Activated B cell treated with CpG ODN at 0.5 μM for 24 hours (primary cell): ENCODE results near the gene CPA4. TPM values are rescaled to one million over a fixed set of nuclear protein-coding genes. Genes with fewer than 3 reads are reported as not detected.

Experiments used
- ATAC-seq: fragments of 200-7000 bp; cut with Tn5 transposase; one replicate; pipeline ENCODE4 v1.10.0; 2021; ENCODE audit warnings: low read depth, mild to moderate bottlenecking, moderate library complexity
- CTCF ChIA-PET: fragments of 350-600 bp; sonication (Branson Sonifier 250); formaldehyde crosslinking; loops from one replicate; lab custom pipeline; 2021; ENCODE audit warnings: antibody characterized with exemption; lab: Charles Lee
- POLR2A ChIA-PET: fragments of 350-600 bp; sonication (Branson Sonifier 250); formaldehyde crosslinking; loops from one replicate; lab custom pipeline; 2021; ENCODE audit warnings: antibody characterized with exemption; lab: Charles Lee
- DNase-seq: peaks from one replicate; pipeline ENCODE4 v3.0.0; 2022
- H3K27ac Mint-ChIP-seq: one replicate; pipeline ENCODE4 v1.8.0; 2020; ENCODE audit warnings: mixed read lengths
- H3K27me3 Mint-ChIP-seq: one replicate; pipeline ENCODE4 v1.8.0; 2021; ENCODE audit warnings: mixed read lengths
- H3K36me3 Mint-ChIP-seq: one replicate; pipeline ENCODE4 v1.8.0; 2021; ENCODE audit warnings: low read depth, mixed read lengths
- H3K4me1 Mint-ChIP-seq: one replicate; pipeline ENCODE4 v1.8.0; 2021; ENCODE audit warnings: mixed read lengths
- H3K4me3 Mint-ChIP-seq: one replicate; pipeline ENCODE4 v1.8.0; 2020; ENCODE audit warnings: mild to moderate bottlenecking, mixed read lengths
- H3K9me3 Mint-ChIP-seq: one replicate; pipeline ENCODE4 v1.8.0; 2020; ENCODE audit warnings: mixed read lengths
- CTCF ChIP-seq: fragments of 200-600 bp; IDR thresholded peaks from one replicate; pipeline ENCODE4 v1.8.0; 2022; ENCODE audit warnings: antibody characterized with exemption, mild to moderate bottlenecking
- intact Hi-C: fragments of 100-400 bp; cut with micrococcal nuclease; formaldehyde crosslinking; loops from one replicate; pipeline ENCODE4 v1.15.1; 2024
- total RNA-seq: library from RNA; stranded (reverse); gene quantifications from 2 replicates; pipeline ENCODE4 v1.2.3, GENCODE V29; 2022

Gene CPA4
- total RNA-seq, 1 donor from 2014 or later: not detected

GRCh38 chr7:130290745-130291144 is 2.2 kb upstream of the CPA4 start:
- no peak for DNase-seq
- no peak for ATAC-seq
- H3K4me3 Mint-ChIP-seq: no peak overlapping the region
- ChIA-PET POLR2A (no interaction called here), CTCF (no interaction called here)
- intact Hi-C loops: no loop called here
- no peak for TF ChIP-seq CTCF
- no peaks in the 10 kb centered on the region for H3K9me3 Mint-ChIP-seq
- H3K27me3 Mint-ChIP-seq: no peaks in the 10 kb centered on the region
- no peaks in the 10 kb centered on the region for H3K36me3 Mint-ChIP-seq
- peaks cover 10% of the 10 kb centered on the region for H3K4me1 Mint-ChIP-seq
- no peak overlapping the region for H3K27ac Mint-ChIP-seq

- H3K4me1 Mint-ChIP-seq: peaks cover 10% of the 10 kb centered on the region
- intact Hi-C loops: no loop called here
- no peak for DNase-seq
- ChIA-PET POLR2A (no interaction called here), CTCF (interaction anchor here (0.8 kb wide), 1 partner anchor 9 kb away, joined by 3 read pairs; no protein-coding TSS in a partner anchor)
- no peaks in the 10 kb centered on the region for H3K27me3 Mint-ChIP-seq
- no peaks in the 10 kb centered on the region for H3K9me3 Mint-ChIP-seq
- TF ChIP-seq CTCF: no peak
- peak; percentile 47 for ATAC-seq
- no peak overlapping the region for H3K27ac Mint-ChIP-seq
- H3K36me3 Mint-ChIP-seq: no peaks in the 10 kb centered on the region
- no peak overlapping the region for H3K4me3 Mint-ChIP-seq
Observed at GRCh38 chr7:130293521-130293920, 560 bp downstream of the CPA4 start.

- CTCF ChIA-PET: no interaction called here
Observed at GRCh38 chr7:130294314-130294713, 1.4 kb downstream of the CPA4 start.

GRCh38 chr7:130296221-130296951 is 3.4 kb downstream of the CPA4 start:
- H3K27me3 Mint-ChIP-seq: peaks cover 2% of the 10 kb centered on the region
- H3K27ac Mint-ChIP-seq: no peak overlapping the region
- ATAC-seq (no peak), DNase-seq (no peak)
- H3K4me3 Mint-ChIP-seq: no peak overlapping the region
- intact Hi-C loops: no loop called here
- no peaks in the 10 kb centered on the region for H3K9me3 Mint-ChIP-seq
- no peak for TF ChIP-seq CTCF
- ChIA-PET CTCF (no interaction called here), POLR2A (no interaction called here)
- H3K4me1 Mint-ChIP-seq: peaks cover 10% of the 10 kb centered on the region
- H3K36me3 Mint-ChIP-seq: no peaks in the 10 kb centered on the region

More at GRCh38 chr7:130294314-130294713, 1.4 kb downstream of the CPA4 start:
- no peak overlapping the region for H3K4me3 Mint-ChIP-seq
- no peak for TF ChIP-seq CTCF
- H3K27ac Mint-ChIP-seq: no peak overlapping the region
- ATAC-seq (no peak), DNase-seq (no peak)
- H3K4me1 Mint-ChIP-seq: peaks cover 10% of the 10 kb centered on the region
- intact Hi-C loops: no loop called here
- POLR2A ChIA-PET: no interaction called here
- H3K36me3 Mint-ChIP-seq: no peaks in the 10 kb centered on the region
- no peaks in the 10 kb centered on the region for H3K9me3 Mint-ChIP-seq
- peaks cover 2% of the 10 kb centered on the region for H3K27me3 Mint-ChIP-seq

GRCh38 chr7:130297628-130298543 is 4.9 kb downstream of the CPA4 start:
- no peak for DNase-seq
- no peak for TF ChIP-seq CTCF

More at GRCh38 chr7:130297628-130298543, 4.9 kb downstream of the CPA4 start:
- ChIA-PET CTCF (no interaction called here), POLR2A (no interaction called here)
- H3K4me3 Mint-ChIP-seq: no peak overlapping the region
- ATAC-seq: no peak
- H3K4me1 Mint-ChIP-seq: peaks cover 10% of the 10 kb centered on the region
- no peak overlapping the region for H3K27ac Mint-ChIP-seq
- no peaks in the 10 kb centered on the region for H3K9me3 Mint-ChIP-seq
- no peaks in the 10 kb centered on the region for H3K36me3 Mint-ChIP-seq
- intact Hi-C loops: no loop called here
- H3K27me3 Mint-ChIP-seq: peaks cover 3% of the 10 kb centered on the region
